Lung (tissue), 12 donors: Measurements from ENCODE around the gene PXYLP1. TPM values are rescaled to one million over a fixed set of nuclear protein-coding genes. Genes with fewer than 3 reads are reported as not detected.

Source experiments
- ATAC-seq: fragments of 200-7000 bp; cut with Tn5 transposase; one replicate; pipeline ENCODE4 v1.9.1; 2020; ENCODE audit warnings: moderate number of reproducible peaks; ENCODE audit not compliant: insufficient read depth, low FRiP score
- DNase-seq, 3 donors: peaks; one replicate each; pipeline ENCODE4 v3.0.0-alpha.2; 2013 to 2017
- H3K27ac ChIP-seq, 2 donors: one replicate each; pipeline ENCODE4 v1.5.1; 2013; ENCODE audit warnings: mild to moderate bottlenecking in 2 of 2, moderate library complexity in 2 of 2, control low read depth in 1 of 2, inconsistent platforms in 1 of 2, low read depth in 1 of 2, low read length in 1 of 2
- H3K27me3 ChIP-seq, 3 donors: one replicate each; pipeline ENCODE4 v1.5.1; 2013; ENCODE audit warnings: low read length in 2 of 3; ENCODE audit not compliant: control insufficient read depth in 3 of 3, insufficient read depth in 3 of 3
- H3K36me3 ChIP-seq, 4 donors: one replicate each; pipeline ENCODE4 v1.5.1; 2013; ENCODE audit warnings: low read length in 4 of 4, mild to moderate bottlenecking in 1 of 4, moderate library complexity in 1 of 4; ENCODE audit not compliant: control insufficient read depth in 4 of 4, insufficient read depth in 4 of 4
- H3K4me1 ChIP-seq, 5 donors: one replicate each; pipeline ENCODE4 v1.5.1; 2013; ENCODE audit warnings: low read length in 5 of 5, mild to moderate bottlenecking in 2 of 5, moderate library complexity in 1 of 5; ENCODE audit not compliant: control insufficient read depth in 5 of 5, insufficient read depth in 5 of 5
- H3K4me3 ChIP-seq: one replicate; pipeline ENCODE4 v1.5.1; 2013; ENCODE audit warnings: mild to moderate bottlenecking, control low read depth, moderate library complexity
- H3K9ac ChIP-seq, 2 donors: one replicate each; pipeline ENCODE4 v1.5.1; 2013; ENCODE audit warnings: low read length in 2 of 2, control low read depth in 1 of 2; ENCODE audit not compliant: insufficient read depth in 1 of 2
- H3K9me3 ChIP-seq, 4 donors: one replicate each; pipeline ENCODE4 v1.5.1; 2013; ENCODE audit warnings: low read length in 3 of 4, mild to moderate bottlenecking in 1 of 4, moderate library complexity in 1 of 4; ENCODE audit not compliant: control insufficient read depth in 4 of 4, insufficient read depth in 3 of 4
- CTCF ChIP-seq: IDR thresholded peaks from 2 replicates; pipeline ENCODE4 v1.5.1; 2012; ENCODE audit warnings: mild to moderate bottlenecking; ENCODE audit errors: control extremely low read depth, extremely low read depth
- WGBS, 2 donors: extraction: QIAGEN DNeasy Blood & Tissue Kit; methylation state at CpG; one replicate each; pipeline ENCODE4 v1.1.7; 2013; 5-methylcytosine and 5-hydroxymethylcytosine counted together
- polyA plus RNA-seq, 2 donors: library from polyadenylated mRNA; stranded (reverse); fragments of 200-250 nt; gene quantifications; one replicate each; pipeline ENCODE4 v1.2.1, GENCODE V29; 2013
- total RNA-seq, 2 donors: library from RNA; depleted of rRNA in 1 of 2; stranded (reverse); fragments of >200 nt in 1 of 2; gene quantifications; one replicate each; pipeline ENCODE4 v1.2.1, GENCODE V29; 2014 to 2021
- donor health status: control.
- donor health status: control.
- donor health status: Bipolar disorder and iron deficiency.
- donor health status: healthy.
- donor health status: DM: yes; HTN: yes; CAD: no.

PXYLP1 gene
- total and polyA plus RNA-seq, 4 donors = 6.3 to 17.8 (median 7.4) TPM

GRCh38 chr3:141235661-141236171, 4.1 kb downstream of the PXYLP1 start:
- DNase-seq (no peak), ATAC-seq (no peak)
- H3K9ac ChIP-seq = no peak overlapping the region
- H3K9me3 ChIP-seq = no peaks in the 10 kb centered on the region
- H3K36me3 ChIP-seq = no peaks in the 10 kb centered on the region
- H3K27ac ChIP-seq = no peak overlapping the region
- H3K4me3 ChIP-seq = no peak overlapping the region
- no peaks in the 10 kb centered on the region for H3K27me3 ChIP-seq
- WGBS, 2 donors = 81 to 83% methylated on average over 10 of the region's 10 CpGs
- peaks cover 1 to 23% (median 11%) of the 10 kb centered on the region in 5 donors for H3K4me1 ChIP-seq
- TF ChIP-seq CTCF = no peak

- Histone ChIP-seq H3K36me3 (no peaks in the 10 kb centered on the region), H3K4me3 (no peak overlapping the region), H3K9ac (no peak overlapping the region), H3K9me3 (no peaks in the 10 kb centered on the region), H3K27me3 (no peaks in the 10 kb centered on the region), H3K27ac (no peak overlapping the region), H3K4me1 (peaks cover 0 to 20% (median 8%) of the 10 kb centered on the region in 5 donors)
- TF ChIP-seq CTCF = no peak
- no peak for DNase-seq
- ATAC-seq = no peak
- WGBS, 2 donors = 86 to 93% methylated on average over 1 of the region's 1 CpG
These were observed 4.7 kb downstream of the PXYLP1 start for GRCh38 chr3:141236361-141236760.

GRCh38 chr3:141237701-141238521, 6.3 kb downstream of the PXYLP1 start:
- no peaks in the 10 kb centered on the region for H3K9me3 ChIP-seq
- H3K36me3 ChIP-seq = no peaks in the 10 kb centered on the region
- no peak overlapping the region for H3K4me3 ChIP-seq
- peak in 2 of 3 donors; percentile 29 to 64 for DNase-seq
- 53 to 77% methylated on average over 14 of the region's 14 CpGs for WGBS, 2 donors
- no peak for TF ChIP-seq CTCF
- peaks cover 0 to 20% (median 13%) of the 10 kb centered on the region in 5 donors for H3K4me1 ChIP-seq
- H3K27me3 ChIP-seq = no peaks in the 10 kb centered on the region
- no peak overlapping the region for H3K9ac ChIP-seq
- peak; percentile 58 for ATAC-seq
- peak overlapping the region; percentile 74 to 95 for H3K27ac ChIP-seq
